Upper lobe of left lung (tissue), 6 donors: Measurements from ENCODE around the gene ZNF205. TPM values are rescaled to one million over a fixed set of nuclear protein-coding genes. Genes with fewer than 3 reads are reported as not detected.

ENCODE experiments used
- ATAC-seq, 2 donors: fragments of 200-7000 bp; cut with Tn5 transposase; one replicate each; pipeline ENCODE4 v1.9.1; 2022; ENCODE audit warnings: mild to moderate bottlenecking in 2 of 2, moderate library complexity in 2 of 2; ENCODE audit not compliant: low FRiP score in 2 of 2
- DNase-seq, 2 donors: peaks; one replicate each; pipeline ENCODE4 v3.0.0-alpha.2; 2019 to 2020
- H3K27ac ChIP-seq, 4 donors: fragments of 200-600 bp; sonication (generic); one replicate each; pipeline ENCODE4 v1.5.1; 2016 to 2019
- H3K27me3 ChIP-seq, 4 donors: fragments of 200-600 bp; sonication (generic); one replicate each; pipeline ENCODE4 v1.5.1; 2017 to 2019
- H3K36me3 ChIP-seq, 4 donors: fragments of 200-600 bp; sonication (generic); one replicate each; pipeline ENCODE4 v1.5.1; 2016 to 2019
- H3K4me1 ChIP-seq, 4 donors: fragments of 200-600 bp; sonication (generic); one replicate each; pipeline ENCODE4 v1.5.1; 2018 to 2019
- H3K4me3 ChIP-seq, 4 donors: fragments of 200-600 bp; sonication (generic); one replicate each; pipeline ENCODE4 v1.5.1; 2017 to 2019; ENCODE audit warnings: mild to moderate bottlenecking in 2 of 4, moderate library complexity in 1 of 4
- H3K9me3 ChIP-seq, 4 donors: fragments of 200-600 bp; sonication (generic); one replicate each; pipeline ENCODE4 v1.5.1; 2018 to 2019
- CTCF ChIP-seq, 6 experiments: fragments of 450-650 bp in 4 of 6; fragments of 200-600 bp in 2 of 6; sonication (generic) in 2 of 6; IDR thresholded peaks; one replicate each; pipeline ENCODE4 v1.5.1; 2016 to 2019; ENCODE audit warnings: antibody characterized with exemption in 6 of 6
- EP300 ChIP-seq, 4 donors: sonication (generic); formaldehyde crosslinking; IDR thresholded peaks; one replicate each; pipeline ENCODE4 v1.5.1; 2017; ENCODE audit warnings: antibody characterized with exemption in 4 of 4, control low read depth in 2 of 4
- POLR2A ChIP-seq, 4 donors: fragments of 450-650 bp; IDR thresholded peaks; one replicate each; pipeline ENCODE4 v1.5.1; 2016 to 2017; ENCODE audit warnings: antibody characterized with exemption in 4 of 4, mild to moderate bottlenecking in 2 of 4
- POLR2AphosphoS5 ChIP-seq, 2 donors: sonication (generic); formaldehyde crosslinking; IDR thresholded peaks; one replicate each; pipeline ENCODE4 v1.5.1; 2017; ENCODE audit warnings: antibody characterized with exemption in 2 of 2
- WGBS, 2 donors: methylation state at CpG; one replicate each; pipeline ENCODE4 v1.1.5; 2017 to 2018; 5-methylcytosine and 5-hydroxymethylcytosine counted together
- total RNA-seq, 6 donors: library from RNA; depleted of rRNA in 4 of 6; stranded (reverse); fragments of >200 nt in 4 of 6; gene quantifications; one replicate each; pipeline versions ENCODE4 v1.1.0 to v1.2.1, GENCODE V29; 2016 to 2021
- donor health status: DM: no; HTN: no; CAD: no; lungs with moderate emphysema.
- donor health status: DM: no; HTN: yes; CAD: no; lungs with severe emphysema.

ZNF205 gene
- total RNA-seq, 6 donors from 2014 or later: 13.8 to 25.2 (median 16.8) TPM

- Histone ChIP-seq H3K27ac (peak overlapping the region; percentile 2 to 68 (median 42)), H3K4me1 (peaks cover 21 to 42% (median 32%) of the 10 kb centered on the region in 4 donors), H3K4me3 (peak overlapping the region in 3 of 4 donors; percentile 40 to 72 (median 48)), H3K9me3 (no peaks in the 10 kb centered on the region), H3K27me3 (no peaks in the 10 kb centered on the region), H3K36me3 (no peaks in the 10 kb centered on the region)
- 2% methylated on average over 26 to 42 of the region's 42 CpGs for WGBS, 2 donors
- peak; percentile 46 to 56 for ATAC-seq
- peak; percentile 36 to 90 for DNase-seq
- TF ChIP-seq POLR2A (IDR thresholded peaks at IDR 0.05) (no peak), CTCF (IDR thresholded peaks at IDR 0.05) (peak in 3 of 6 experiments; percentile 23 to 41 (median 23)), POLR2AphosphoS5 (IDR thresholded peaks at IDR 0.05) (no peak)
Observed at GRCh38 chr16:3152277-3152990, 40.0 kb downstream of the ZNF205 start.

GRCh38 chr16:3152991-3153368, 40.6 kb downstream of the ZNF205 start:
- DNase-seq (no peak), ATAC-seq (no peak)
- WGBS, 2 donors: 11 to 16% methylated on average over 8 of the region's 8 CpGs
- TF ChIP-seq POLR2A (IDR thresholded peaks at IDR 0.05): peak in 1 of 4 donors; percentile 18
- TF ChIP-seq EP300 (IDR thresholded peaks at IDR 0.05): no peak
- H3K27me3 ChIP-seq: no peaks in the 10 kb centered on the region
- peaks cover 21 to 48% (median 37%) of the 10 kb centered on the region in 4 donors for H3K4me1 ChIP-seq
- peak overlapping the region in 2 of 4 donors; percentile 48 to 68 for H3K27ac ChIP-seq
- no peaks in the 10 kb centered on the region for H3K36me3 ChIP-seq
- H3K9me3 ChIP-seq: no peaks in the 10 kb centered on the region
- peak overlapping the region in 2 of 4 donors; percentile 48 to 72 for H3K4me3 ChIP-seq

GRCh38 chr16:3155181-3155580, 42.8 kb downstream of the ZNF205 start:
- DNase-seq (no peak), ATAC-seq (no peak)
- H3K36me3 ChIP-seq: no peaks in the 10 kb centered on the region
- no peak overlapping the region for H3K27ac ChIP-seq
- H3K4me1 ChIP-seq: peaks cover 24 to 50% (median 34%) of the 10 kb centered on the region in 4 donors
- no peak overlapping the region for H3K4me3 ChIP-seq
- TF ChIP-seq POLR2AphosphoS5 (IDR thresholded peaks at IDR 0.05): no peak
- H3K9me3 ChIP-seq: no peaks in the 10 kb centered on the region
- H3K27me3 ChIP-seq: no peaks in the 10 kb centered on the region
- WGBS, 2 donors: 87 to 96% methylated on average over 2 of the region's 2 CpGs

- TF ChIP-seq POLR2A (IDR thresholded peaks at IDR 0.05): no peak
- TF ChIP-seq CTCF (IDR thresholded peaks at IDR 0.05): no peak
- no peak for TF ChIP-seq POLR2AphosphoS5 (IDR thresholded peaks at IDR 0.05)
- no peak for TF ChIP-seq EP300 (IDR thresholded peaks at IDR 0.05)
- WGBS, 2 donors: 90 to 95% methylated on average over 3 of the region's 3 CpGs
- Histone ChIP-seq H3K27me3 (no peaks in the 10 kb centered on the region), H3K27ac (no peak overlapping the region), H3K4me1 (peaks cover 20 to 47% (median 30%) of the 10 kb centered on the region in 4 donors), H3K36me3 (no peaks in the 10 kb centered on the region), H3K4me3 (no peak overlapping the region), H3K9me3 (no peaks in the 10 kb centered on the region)
- ATAC-seq (no peak), DNase-seq (no peak)
Observed at GRCh38 chr16:3155972-3156371, 43.6 kb downstream of the ZNF205 start.

- 2 to 3% methylated on average over 23 to 30 of the region's 59 CpGs for WGBS, 2 donors
- H3K9me3 ChIP-seq: no peaks in the 10 kb centered on the region
- H3K27ac ChIP-seq: peak overlapping the region; percentile 84 to 90 (median 89)
- H3K4me1 ChIP-seq: peaks cover 6 to 32% (median 17%) of the 10 kb centered on the region in 4 donors
- peak; percentile 66 to 89 for DNase-seq
- peak; percentile 44 to 48 for ATAC-seq
- peak overlapping the region; percentile 42 to 71 (median 66) for H3K4me3 ChIP-seq
- TF ChIP-seq POLR2AphosphoS5 (IDR thresholded peaks at IDR 0.05) (no peak), EP300 (IDR thresholded peaks at IDR 0.05) (no peak), POLR2A (IDR thresholded peaks at IDR 0.05) (no peak), CTCF (IDR thresholded peaks at IDR 0.05) (no peak)
- H3K27me3 ChIP-seq: no peaks in the 10 kb centered on the region
- H3K36me3 ChIP-seq: no peaks in the 10 kb centered on the region
Observed at GRCh38 chr16:3157229-3158025, 45.0 kb downstream of the ZNF205 start.
